Loucy (cell line): ENCODE results near the gene SMURF1.

Experiments used
- EZH2phosphoT487 ChIP-seq: fragments of 200-600 bp; IDR thresholded peaks from 2 replicates; pipeline ENCODE4 v1.6.1; 2018; ENCODE audit warnings: antibody characterized with exemption, mild to moderate bottlenecking, moderate library complexity, borderline replicate concordance
- TF ChIP-seq, protein P1 (sequence below): fragments of 200-600 bp; sonication (generic); conservative IDR thresholded peaks from 2 replicates; pipeline ENCODE4 v1.5.1; 2014; ENCODE audit warnings: mild to moderate bottlenecking, antibody characterized with exemption, low read length

- TF ChIP-seq, protein P1, sequence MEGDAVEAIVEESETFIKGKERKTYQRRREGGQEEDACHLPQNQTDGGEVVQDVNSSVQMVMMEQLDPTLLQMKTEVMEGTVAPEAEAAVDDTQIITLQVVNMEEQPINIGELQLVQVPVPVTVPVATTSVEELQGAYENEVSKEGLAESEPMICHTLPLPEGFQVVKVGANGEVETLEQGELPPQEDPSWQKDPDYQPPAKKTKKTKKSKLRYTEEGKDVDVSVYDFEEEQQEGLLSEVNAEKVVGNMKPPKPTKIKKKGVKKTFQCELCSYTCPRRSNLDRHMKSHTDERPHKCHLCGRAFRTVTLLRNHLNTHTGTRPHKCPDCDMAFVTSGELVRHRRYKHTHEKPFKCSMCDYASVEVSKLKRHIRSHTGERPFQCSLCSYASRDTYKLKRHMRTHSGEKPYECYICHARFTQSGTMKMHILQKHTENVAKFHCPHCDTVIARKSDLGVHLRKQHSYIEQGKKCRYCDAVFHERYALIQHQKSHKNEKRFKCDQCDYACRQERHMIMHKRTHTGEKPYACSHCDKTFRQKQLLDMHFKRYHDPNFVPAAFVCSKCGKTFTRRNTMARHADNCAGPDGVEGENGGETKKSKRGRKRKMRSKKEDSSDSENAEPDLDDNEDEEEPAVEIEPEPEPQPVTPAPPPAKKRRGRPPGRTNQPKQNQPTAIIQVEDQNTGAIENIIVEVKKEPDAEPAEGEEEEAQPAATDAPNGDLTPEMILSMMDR, result no peak
- TF ChIP-seq EZH2phosphoT487, result no peak
Measured at GRCh38 chr7:99027841-99028240, 116.1 kb downstream of the SMURF1 start.
